IPS-18c (cell line): ENCODE results near the gene PCDH9.

Experiments
- H3K4me3 ChIP-seq: 2 replicates; pipeline ENCODE4 v1.7.0; 2013; ENCODE audit warnings: low read depth, mild to moderate bottlenecking, low read length, moderate library complexity; ENCODE audit not compliant: insufficient read depth
- H3K9me3 ChIP-seq: one replicate; pipeline ENCODE4 v1.6.1; 2013; ENCODE audit warnings: mild to moderate bottlenecking, low read length, moderate library complexity; ENCODE audit not compliant: control insufficient read depth, insufficient read depth

Gene PCDH9

DNA sequence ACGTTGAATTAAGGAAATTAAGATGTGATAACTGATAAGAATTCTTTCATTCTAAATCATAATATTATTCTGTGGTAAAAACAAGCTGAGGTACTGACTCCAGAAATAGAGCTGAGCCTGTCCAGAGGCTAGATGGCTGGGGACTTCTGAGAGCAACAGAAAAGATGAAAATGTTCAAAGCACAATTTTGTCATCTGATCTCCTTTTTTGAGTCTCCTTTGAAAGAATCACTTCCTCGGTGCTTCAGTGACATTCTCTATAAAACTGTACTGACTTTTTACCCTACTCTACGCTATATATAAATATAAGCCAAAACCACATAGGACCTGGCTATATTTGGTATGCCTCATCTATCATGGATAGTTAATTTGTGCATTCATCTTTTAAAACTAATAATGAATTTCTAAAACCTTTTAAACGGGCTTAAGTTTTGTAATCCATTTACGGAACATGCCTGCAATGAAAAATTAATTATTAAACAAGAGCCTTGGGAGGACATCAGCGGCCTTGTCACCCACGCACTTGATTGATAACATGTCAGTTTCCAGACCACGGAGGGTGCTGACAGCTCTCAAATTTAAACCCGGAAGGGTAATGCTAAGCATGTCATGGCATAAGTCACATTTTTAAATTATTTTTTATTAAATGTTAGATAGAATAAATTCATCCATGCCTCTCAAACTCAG, 235.5 kb downstream of the PCDH9 start:
- no peak overlapping the region for H3K4me3 ChIP-seq

DNA sequence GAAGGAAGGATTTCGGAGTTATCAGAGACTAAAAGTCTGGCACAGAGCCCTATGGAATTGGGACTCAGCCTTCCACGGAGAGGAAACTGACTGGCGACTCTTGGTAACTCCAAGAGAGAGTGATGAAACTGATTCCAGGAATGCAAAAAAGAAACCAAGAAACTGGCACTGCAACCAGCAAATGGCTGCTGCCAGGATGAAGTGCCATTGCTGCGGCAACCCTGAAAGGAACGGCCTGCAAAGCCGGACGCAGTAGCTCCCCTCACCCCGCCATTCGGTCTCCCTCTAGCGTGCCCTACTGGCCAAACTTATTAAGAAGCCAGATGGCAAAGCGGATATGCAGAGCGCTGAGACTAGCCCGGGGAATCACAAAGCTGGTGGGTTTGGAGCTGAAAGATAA, 236.0 kb downstream of the PCDH9 start:
- H3K4me3 ChIP-seq, result no peak overlapping the region; the same call in 1 of the 2 replicates
- no peaks in the 10 kb centered on the region for H3K9me3 ChIP-seq

More for the DNA sequence above, 235.5 kb downstream of the PCDH9 start:
- H3K9me3 ChIP-seq, result no peaks in the 10 kb centered on the region

GRCh38 chr13:66992719-66993118, 237.4 kb downstream of the PCDH9 start:
- H3K4me3 ChIP-seq, result no peak overlapping the region
- H3K9me3 ChIP-seq, result no peaks in the 10 kb centered on the region

GRCh38 chr13:66992183-66992582, 238.0 kb downstream of the PCDH9 start:
- Histone ChIP-seq H3K9me3 (no peaks in the 10 kb centered on the region), H3K4me3 (no peak overlapping the region)

DNA sequence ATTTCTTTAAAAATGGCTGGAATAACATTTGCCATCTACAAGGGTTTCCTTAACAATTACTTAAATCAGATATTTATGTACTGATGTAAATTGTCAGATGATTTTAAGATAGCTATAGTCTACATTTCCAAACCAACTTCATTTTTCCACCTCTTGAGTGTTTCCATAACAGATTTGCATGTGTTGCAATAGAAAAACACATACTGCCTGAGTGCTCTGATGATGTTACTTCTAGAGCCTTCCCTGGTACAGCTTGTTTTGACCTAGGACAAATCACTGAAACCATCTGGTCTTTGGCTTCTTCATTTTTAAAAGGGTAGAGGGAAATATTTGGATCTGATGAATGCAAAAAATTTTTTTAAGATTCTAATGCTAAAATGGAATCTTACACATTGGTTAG, 245.9 kb downstream of the PCDH9 start:
- H3K9me3 ChIP-seq, result no peaks in the 10 kb centered on the region
- H3K4me3 ChIP-seq, result no peak overlapping the region

GRCh38 chr13:66981912-66982311, 248.2 kb downstream of the PCDH9 start:
- no peaks in the 10 kb centered on the region for H3K9me3 ChIP-seq
- no peak overlapping the region for H3K4me3 ChIP-seq

DNA sequence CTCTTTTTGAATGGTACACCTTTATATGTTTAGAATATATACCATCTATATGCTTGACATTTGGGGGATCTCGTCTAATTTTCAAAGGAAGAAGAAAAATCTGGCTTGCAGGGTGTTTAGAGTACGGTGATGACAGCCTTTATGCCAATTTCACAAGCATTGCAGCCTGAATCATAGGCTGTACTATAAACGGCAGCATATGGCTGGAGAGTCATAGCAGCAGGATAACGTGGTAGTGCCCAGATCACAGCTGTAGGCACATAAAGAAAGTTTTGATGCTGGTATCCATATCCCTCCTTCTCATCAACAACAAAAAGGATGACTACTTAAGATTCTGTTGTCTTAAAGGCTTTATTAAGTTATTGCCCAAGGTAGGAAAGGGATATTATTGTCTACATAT, 253.0 kb downstream of the PCDH9 start:
- Histone ChIP-seq H3K9me3 (no peaks in the 10 kb centered on the region), H3K4me3 (no peak overlapping the region)

DNA sequence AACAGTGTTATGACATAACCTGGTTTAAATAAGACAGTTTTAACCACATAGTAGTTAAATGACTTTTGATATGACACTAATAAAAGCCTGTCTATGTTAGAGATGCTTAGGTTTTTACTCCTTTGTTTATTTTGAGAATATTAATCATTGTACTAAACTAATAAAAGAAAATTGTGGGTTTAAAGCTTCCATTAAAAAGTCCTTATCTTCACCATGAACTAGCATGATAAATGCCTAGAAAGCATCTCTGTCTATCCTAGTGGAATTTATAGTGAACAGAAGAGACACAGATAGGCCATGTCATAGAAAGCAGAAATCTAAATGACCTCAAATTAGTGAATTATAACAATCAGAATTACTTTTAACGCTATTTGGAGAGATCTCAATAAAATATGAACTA, 255.2 kb downstream of the PCDH9 start:
- Histone ChIP-seq H3K4me3 (no peak overlapping the region), H3K9me3 (no peaks in the 10 kb centered on the region)

DNA sequence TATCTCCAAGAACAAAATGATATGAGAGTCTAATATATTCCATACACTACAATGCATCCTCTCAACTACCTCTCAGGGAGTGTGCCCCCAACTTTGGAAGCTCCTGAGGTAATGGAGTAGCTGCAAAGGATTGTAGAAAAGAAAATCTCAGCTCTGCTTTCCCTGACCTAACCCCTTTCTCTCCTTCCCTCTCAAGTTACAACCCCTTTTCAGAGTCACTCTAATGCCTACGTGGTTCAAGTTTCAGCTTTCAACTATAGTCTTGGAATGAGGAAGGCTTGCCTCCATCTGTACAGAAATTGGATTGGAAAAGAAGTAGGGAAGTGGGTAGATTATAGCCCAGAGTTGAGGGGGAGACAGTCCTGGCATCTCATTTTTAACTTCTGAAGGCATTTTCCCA, 256.0 kb downstream of the PCDH9 start:
- Histone ChIP-seq H3K9me3 (no peaks in the 10 kb centered on the region), H3K4me3 (no peak overlapping the region)

DNA sequence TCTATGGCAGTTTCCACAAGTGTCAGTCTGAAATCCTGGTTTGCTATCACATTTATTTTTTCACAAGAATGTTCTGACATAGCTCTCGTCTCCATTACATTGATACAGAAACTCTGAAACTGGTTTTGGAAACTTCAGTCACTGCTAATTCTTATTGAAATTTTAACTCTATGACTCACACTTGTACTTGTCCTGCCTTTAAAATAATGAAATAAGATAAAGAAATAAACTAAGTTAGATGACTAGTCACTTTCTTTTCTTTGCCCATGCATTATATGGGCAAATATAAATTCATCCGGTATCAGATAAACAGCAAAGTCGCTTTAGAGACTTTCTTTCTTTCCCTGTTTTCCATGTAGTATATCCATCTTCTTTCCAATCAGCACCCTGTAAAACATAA, 257.5 kb downstream of the PCDH9 start:
- no peak overlapping the region for H3K4me3 ChIP-seq
- no peaks in the 10 kb centered on the region for H3K9me3 ChIP-seq

- Histone ChIP-seq H3K4me3 (no peak overlapping the region), H3K9me3 (no peaks in the 10 kb centered on the region)
Observed at GRCh38 chr13:66971004-66971403, 259.1 kb downstream of the PCDH9 start.

DNA sequence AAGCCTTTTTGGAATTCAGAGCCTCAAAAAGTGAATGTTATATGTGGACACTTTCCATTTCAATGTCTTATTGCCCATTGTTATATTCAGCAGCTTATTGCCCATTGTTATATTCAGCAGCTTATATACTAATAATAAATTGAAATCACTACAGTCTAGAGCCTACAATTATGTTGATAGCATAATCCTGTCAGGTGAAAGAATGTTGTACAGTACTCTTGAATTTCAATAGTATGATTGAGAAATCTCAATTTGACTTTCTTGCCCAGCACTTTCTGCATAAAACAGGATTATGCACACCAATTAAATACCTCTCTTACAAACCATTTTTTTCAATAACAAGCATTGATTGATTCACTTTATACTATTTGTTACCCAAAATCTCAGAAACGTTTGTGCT, 260.8 kb downstream of the PCDH9 start:
- Histone ChIP-seq H3K4me3 (no peak overlapping the region), H3K9me3 (no peaks in the 10 kb centered on the region)

GRCh38 chr13:66967811-66968597, 262.1 kb downstream of the PCDH9 start:
- H3K9me3 ChIP-seq, result no peaks in the 10 kb centered on the region
- H3K4me3 ChIP-seq, result no peak overlapping the region

DNA sequence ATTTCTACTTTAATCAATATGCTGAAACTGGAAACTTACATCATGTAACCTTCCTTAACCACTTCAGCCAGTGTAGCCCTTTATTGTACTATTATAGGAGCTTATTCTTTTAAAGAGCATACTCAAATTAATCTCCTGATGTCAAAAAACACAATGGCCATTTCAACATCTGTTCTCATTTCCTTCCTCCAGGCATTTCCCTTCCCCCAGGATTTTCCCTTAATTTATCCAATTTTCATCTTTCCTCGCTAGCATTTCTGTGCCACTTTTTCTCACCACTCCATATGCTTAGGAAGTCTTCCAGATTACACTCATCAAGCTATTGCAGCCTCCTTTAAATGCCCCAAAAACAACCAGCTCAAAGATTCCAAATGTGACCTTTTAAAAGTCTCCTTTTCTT, 265.0 kb downstream of the PCDH9 start:
- Histone ChIP-seq H3K9me3 (no peaks in the 10 kb centered on the region), H3K4me3 (no peak overlapping the region)

- no peaks in the 10 kb centered on the region for H3K9me3 ChIP-seq
- H3K4me3 ChIP-seq, result no peak overlapping the region
Observed at GRCh38 chr13:66962953-66963352, 267.2 kb downstream of the PCDH9 start.

DNA sequence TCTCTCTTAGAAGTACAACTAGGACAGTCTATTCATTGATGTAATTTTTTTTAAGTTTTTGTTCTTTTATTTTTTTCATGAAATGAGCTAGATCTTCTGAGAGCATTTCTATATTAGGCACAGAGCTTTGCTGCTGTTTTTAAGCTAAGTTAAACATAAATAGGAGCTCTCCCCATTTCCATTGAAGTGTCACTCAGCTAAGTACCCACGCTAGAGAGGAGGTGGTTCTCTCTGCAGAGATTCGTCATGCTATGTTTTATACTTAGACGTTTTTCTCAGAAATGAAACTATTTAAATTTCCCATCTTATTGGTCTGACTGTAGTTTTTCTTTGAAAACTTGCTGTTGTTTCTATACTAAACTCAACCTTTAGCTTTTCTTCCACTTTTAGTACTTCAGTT, 271.5 kb downstream of the PCDH9 start:
- no peak overlapping the region for H3K4me3 ChIP-seq
- no peaks in the 10 kb centered on the region for H3K9me3 ChIP-seq

GRCh38 chr13:66952507-66952906, 277.6 kb downstream of the PCDH9 start:
- H3K9me3 ChIP-seq, result no peaks in the 10 kb centered on the region
- H3K4me3 ChIP-seq, result no peak overlapping the region

DNA sequence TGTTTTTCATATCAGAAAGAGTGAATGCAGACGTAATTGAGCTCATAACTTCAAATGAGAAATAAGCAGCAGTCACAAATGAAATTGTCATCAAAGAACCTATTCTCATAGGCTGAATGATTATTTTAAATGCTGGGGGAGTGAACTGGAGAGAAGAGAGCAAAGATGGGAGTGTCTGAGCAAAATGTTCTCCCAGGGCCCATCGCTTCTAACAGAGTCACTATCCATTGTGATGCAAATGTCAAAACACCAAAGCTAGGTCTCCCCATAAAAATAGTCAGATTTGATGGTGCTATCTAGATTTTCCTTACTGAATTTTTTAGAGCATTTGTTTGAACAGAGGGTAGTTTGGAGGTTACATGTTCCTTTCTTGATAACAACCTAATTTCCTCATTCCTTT, 278.7 kb downstream of the PCDH9 start:
- H3K4me3 ChIP-seq, result no peak overlapping the region

More for the DNA sequence above, 278.7 kb downstream of the PCDH9 start:
- no peaks in the 10 kb centered on the region for H3K9me3 ChIP-seq
